NCI-H2227 (cell line): ENCODE measurements around the gene ABHD16A.

Experiments used
- DNase-seq: peaks from one replicate; lab custom pipeline; 2025; ENCODE audit not compliant: unreplicated experiment; lab: John Stamatoyannopoulos, UW

Gene ABHD16A

DNA sequence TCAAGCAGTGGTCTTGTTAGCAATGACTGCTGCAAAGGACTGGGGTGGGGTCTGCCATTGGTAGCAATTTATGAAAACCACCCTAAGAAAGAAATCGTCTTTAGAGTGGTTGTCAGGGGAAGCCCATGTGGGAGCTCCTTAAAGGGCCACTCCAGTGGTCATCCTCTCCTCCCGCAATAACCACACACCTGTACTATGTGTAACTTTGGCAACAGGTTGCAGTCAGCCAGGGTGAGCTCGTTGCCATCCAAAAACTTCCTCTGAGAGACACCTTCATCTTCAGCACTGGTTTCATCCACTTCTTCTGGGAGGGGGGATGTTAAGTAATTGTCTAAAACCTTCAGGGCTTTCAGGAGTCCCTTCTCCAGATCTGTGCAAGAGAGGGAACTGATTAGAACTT is 28.9 kb upstream of the ABHD16A start:
- no peak for DNase-seq

DNA sequence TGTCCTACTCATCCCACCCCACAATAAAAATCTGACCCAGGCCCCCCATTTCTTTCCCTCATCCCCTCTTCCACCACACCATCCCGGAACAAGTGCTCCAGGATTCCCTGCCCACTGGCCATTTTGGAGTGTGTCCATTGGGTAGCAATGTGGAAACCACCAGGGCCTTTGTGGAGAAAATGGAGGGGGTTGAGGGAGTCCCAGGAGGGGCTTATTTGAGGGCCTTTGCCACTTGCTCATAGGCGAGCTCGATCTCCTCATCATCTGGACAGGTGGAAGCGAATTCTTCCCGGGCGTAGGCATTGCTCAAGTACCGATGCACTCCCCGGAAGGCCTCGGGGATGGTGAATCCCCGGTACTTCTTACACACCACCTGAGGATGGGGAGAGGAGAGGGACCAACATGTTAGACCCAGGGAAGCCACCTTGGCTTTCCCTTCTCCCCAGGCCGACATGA is 27.5 kb upstream of the ABHD16A start:
- DNase-seq, result no peak

DNA sequence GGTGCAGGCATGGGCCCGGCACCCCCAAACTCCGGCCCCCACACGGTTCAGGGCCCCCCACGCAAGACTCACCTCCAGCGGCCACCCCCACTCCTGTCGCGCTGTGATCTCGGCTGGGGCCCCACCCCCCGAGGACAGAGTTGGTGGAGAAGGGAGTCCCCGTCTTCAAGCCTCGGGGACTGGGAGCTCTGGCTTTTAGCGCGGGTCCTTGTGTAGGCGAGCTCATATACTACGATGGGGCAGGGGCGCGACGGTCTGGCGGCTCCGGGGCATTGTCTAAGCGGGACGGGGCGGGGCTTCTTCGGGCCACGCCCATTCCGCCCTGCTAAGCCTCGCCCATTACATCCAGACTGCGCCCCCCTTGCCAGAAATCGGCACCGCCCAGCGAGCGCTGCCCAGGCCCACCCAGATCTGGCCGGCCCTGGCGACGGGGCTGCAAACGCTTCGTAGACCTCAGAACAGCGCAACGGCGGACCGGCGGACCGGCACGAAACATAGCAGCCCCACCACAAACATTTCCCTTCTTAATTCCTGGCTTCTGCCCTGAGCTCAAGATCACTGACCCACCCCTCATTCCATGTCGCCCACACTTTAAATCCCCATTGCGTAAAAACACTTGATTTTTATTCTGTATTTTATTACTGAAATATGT is 27.0 kb upstream of the ABHD16A start:
- DNase-seq, result peak; percentile 95

DNA sequence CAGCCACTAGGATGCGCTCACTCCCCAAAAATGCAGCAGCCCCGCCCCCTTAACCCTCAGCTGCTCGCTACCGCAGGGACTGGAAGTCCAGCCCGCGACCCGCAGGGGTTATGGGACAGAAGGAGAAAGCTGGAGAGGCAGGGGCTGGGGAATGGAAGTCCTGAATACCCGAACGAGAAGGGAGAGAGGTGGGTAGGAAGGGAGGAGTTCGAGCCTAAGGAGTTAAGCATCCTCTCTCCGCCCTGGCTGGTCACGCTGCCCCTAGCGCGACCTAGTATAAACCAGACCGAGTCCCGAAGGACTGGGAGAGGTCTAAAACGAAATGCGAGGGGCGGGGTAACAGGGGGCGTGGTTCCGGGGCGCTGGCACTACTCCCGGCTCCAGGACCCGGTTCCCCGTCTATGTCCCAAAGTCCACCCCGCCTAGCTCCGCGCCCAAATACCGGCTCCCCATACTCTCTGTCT is 26.4 kb upstream of the ABHD16A start:
- DNase-seq, result peak; percentile 87

DNA sequence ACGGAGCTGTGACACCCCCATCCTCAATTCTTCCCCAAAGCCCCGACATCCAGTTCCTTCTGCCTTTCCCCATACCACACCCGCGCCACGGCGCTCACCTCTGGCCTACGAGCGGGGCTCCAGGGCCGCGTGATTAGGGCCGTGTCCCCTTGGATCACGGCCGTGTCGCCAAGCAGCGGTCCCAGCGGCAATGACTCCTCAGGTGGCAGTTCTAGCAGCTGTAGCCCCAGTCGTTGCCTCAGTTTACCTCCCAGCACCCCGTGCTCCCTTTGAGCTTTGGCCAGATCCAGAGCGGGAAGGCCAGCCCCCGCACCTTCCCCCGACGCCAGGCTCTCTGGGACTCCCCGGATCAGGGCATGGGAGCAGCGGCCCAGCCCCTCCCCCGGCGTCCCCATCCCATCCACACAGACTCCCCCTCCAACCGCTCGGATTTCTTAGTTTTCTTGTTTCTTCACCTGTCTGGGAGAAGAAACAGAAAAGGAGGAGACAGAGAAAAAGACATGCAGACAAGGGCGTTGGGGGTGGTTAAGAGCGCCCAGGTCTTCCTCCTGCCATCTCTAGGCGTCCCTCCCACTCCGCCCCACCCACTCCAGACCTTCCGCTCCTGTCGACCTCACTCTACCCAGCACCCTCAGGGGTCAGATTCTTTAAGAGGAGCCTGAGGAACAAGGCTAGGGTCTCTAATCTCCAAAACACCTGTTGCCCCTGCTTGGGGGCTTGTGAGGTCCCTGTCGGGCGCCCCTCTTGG is 25.8 kb upstream of the ABHD16A start, which contains the start of gene DDAH2:
Gene DDAH2 (minus strand): TSS at position 533 of the 748 bp plus-strand sequence. CDS start 138 bp downstream, at position 395.
- DNase-seq, result no peak

DNA sequence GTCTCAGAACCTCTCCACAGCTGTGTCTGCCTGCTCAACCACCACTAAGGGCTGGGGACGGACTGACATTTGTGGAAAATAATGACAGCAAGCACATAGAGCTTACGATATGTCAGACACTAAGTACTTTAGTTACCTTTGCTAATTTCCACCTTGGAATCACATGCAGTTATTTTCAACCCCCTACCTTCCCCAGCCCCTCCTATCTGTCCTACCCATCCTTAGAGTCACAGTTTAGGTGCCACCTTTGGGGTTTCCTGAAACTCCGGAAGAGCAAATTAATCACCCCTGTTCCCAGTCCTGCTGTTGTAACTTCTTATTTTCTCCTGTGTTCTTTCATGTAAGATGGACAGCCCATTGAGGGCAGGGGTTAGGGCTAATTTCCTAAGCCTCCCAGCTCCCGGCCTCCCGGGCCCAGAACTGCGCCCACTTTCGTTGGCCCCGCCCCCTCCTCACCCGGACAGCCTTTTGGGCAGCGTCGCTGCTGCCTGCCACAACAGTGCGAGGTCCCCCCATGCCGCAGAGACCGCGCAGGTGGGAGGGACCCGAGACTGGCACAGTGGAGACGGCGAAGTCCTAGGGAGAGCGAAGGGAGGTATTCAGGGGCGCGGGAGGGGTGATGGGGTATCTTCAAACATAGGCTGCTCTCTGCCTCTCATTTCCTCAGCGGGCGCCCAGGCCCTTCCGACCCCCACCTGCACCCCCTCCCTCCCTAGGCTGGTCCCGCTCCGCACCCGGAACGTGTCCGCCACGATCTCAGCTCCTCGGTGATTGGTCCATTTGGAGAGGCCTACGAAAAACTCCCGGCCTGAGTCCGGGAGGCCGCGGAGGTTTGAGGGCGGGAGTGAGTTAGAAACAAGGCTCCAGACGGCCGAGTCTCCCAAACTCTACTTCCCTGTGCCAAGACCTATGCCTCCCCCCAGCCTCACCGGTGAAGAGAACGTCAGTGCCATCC is 24.9 kb upstream of the ABHD16A start:
- DNase-seq, result no peak

DNA sequence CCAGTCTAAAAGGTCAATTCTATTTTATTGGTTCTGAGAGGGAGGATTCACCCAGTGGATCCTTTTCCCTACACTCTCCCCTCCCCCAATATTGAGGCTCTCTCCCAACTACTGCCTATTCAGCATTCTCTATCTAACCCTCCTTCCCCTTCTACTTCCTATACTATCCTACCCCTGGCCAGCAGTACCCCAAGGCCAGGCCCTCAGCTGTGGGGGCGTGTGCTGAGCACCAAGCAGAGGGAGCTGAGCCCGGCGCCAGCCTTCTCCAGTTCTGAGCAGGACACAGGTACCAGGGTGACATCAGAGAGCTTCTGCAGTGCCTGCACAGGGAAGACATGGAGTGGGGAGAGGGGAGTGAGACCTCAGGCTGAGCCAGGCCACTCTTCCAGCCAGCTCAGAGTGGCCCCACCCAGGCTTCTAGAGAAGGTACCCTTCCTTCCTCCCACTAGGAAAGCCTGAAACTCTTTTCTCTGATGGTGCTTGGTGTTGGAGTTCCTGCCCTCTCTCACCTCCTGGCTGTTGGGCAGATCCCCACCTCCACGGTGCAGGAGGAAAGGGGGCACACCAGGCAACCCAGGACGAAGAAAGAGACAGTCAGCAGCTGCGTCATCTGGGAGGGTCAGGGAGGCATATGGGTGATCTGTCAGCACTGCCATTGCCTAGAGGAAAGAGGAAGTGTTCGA is 24.1 kb upstream of the ABHD16A start:
- DNase-seq, result no peak

DNA sequence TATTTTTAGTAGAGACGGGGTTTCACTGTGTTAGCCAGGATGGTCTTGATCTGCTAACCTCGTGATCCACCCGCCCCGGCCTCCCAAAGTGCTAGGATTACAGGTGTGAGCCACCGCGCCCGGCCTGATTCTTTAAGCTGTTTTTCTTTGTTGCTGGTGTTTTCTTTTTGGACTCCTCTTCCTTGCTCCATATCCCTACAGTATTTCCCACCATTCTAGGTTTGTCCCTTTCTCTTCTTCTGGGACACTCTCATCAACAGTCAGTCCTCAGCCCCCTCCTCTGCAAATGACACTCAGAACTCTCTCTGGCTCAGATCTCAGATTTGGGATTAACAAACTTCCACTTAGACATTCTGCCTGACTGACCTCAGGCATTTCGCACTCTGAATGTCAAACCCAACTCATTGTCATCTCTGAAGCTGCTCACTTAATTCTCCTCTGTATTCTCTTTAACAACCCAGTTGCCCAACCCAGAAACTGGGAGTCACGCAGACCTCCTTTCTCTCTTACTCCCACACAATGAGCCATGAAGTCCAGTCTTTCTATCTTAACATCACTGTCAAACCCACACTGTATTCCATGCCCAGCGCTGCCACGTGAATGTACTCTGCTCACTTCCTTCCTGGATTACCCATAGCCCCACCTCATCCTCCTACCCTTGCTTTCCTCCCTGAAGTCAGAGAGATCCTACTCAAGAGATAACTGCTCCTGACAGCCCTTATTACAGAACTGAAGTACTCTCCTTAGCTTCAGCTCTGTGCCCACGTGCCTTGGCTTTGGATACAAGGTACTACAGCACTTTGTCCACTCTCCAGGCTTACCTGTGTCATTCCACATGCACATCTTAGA is 22.6 kb upstream of the ABHD16A start:
- no peak for DNase-seq

DNA sequence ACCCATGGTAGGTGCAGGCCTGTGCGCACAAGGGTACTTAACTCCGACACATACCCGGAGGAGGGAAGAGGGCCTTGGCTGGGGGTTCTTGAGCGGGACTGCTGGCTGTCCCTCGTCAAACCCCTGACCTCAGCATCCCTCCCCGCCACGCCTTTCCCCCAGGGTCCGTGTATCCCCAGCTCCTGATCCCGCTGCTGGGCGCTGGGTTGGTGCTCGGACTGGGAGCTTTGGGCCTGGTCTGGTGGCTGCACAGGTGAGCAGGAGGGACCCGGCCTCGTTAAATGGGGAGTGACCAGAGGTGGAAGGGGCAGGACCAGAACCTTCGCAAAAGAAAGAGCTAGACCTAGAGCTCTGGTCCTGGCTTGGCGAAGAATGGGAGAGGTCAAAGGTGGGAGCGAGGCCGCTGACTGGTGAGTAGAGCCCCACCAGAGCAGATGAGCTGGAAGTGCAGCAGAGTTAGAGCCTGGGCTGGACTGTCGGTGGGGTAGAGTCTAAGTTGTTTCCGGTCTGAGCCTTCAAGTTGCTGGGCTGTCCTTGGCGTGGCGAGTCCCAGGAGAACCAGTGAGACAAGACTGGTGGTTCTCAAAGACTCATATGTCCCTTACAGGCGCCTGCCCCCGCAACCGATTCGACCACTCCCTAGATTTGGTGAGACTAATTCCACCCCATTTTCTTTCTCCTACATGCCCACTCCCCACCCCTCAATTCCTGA is 21.0 kb upstream of the ABHD16A start:
- DNase-seq, result no peak

DNA sequence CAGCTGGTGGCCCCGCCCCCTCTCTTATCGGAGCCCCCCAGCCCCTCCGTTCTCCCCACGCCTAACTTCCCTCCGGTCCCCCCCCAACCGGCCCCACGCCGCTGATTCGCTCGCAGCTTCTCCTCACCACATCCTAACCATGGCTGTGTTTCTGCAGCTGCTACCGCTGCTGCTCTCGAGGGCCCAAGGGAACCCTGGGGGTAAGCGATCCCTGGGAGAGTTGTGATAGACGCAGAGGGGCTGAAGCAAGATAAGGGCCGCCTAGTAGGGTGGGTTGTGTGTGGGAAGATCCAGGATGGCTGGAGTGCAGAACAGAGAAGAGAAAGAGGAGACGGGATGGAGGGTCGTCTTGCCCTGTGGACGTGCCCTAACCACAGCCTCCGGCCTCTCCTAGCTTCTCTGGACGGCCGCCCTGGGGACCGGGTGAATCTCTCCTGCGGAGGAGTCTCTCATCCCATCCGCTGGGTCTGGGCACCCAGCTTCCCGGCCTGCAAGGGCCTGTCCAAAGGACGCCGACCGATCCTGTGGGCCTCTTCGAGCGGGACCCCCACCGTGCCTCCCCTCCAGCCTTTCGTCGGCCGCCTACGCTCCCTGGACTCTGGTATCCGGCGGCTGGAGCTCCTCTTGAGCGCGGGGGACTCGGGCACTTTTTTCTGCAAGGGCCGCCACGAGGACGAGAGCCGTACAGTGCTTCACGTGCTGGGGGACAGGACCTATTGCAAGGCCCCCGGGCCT is 20.3 kb upstream of the ABHD16A start, which contains the start of gene MPIG6B:
Gene MPIG6B (plus strand): TSS at position 129 of the 735 bp plus-strand sequence. CDS start 11 bp downstream, at position 140.
- DNase-seq, result no peak

DNA sequence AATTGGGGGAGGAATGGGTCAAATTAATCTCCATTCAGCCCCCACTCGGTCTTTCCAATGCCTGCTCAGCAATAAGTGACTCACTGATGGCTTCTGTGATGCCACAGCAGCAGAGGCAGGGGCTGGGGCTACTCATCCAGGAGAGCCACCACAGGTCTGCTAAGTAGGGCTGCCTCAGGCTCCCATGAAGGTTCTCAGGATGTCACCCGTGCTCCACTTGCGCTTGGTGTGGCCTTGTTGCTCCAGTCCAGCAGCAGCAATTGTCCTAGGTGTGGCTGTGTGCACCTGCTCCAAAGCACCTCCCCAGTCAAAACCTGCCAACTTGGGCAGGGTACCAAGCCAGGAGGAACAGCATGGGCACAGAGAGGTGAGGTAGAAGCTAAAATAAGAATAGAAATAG is 19.0 kb upstream of the ABHD16A start:
- no peak for DNase-seq

DNA sequence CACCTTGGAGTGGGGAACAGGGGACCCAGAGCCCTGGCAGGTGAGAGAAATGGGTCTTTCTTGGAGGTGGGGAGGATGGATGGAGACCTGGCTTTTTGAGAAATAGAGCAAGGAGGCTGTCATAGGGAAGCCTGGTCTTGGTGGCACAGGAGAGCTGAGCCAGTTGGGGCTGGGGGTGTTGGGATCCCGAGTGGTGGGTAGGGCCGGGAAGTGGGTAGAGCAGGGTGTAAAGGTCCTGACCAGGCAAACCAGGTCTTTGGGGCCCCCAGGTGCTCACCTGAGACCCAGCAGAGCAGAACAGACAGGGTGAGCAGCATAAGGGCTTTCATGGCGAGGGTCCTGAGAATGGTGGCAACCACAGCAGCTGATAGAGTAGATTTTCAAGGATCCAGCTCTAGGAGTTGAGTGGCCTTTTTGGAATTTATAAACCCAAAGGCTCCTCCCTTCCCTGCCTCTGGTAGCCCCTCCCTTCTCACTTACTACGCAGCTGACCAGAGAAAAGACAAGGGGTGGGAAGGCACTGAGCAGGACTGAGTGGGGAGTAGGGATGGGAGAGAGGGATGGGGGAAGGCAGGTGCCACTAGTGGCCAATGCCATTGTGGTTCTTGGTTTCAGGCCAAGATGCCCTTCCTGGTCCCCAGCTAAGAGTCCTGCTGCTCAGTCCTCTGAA is 18.4 kb upstream of the ABHD16A start, which contains the start of gene LY6G6C:
Gene LY6G6C (minus strand): TSS at position 396 of the 670 bp plus-strand sequence. CDS start 67 bp downstream, at position 329.
- no peak for DNase-seq

DNA sequence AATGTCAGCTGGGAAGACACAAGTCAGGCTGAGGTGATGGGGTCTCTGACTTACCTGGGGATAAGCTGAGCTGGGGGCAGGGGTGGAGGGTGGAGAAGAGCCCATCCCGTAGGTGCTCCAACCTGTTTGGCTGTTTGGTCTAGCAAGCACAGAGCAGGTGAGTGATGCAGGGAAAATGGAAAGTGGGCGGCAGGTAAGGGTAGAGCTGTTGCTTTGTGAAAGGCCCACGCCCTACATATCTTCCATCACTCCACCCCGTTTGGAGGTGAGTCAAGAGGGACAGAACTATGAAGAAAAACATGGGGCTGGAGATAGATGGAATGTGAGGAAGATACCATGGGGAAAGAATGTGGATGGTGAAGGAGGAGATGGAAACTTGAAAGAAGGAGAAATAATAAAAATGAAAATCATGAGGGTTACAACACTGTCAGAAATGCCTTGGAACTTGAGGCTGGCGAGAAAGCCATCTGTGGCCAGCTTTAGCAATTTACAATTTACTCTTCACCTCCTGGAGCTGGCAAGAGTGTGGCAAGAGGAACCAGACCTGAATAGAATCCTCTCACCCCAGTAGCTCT is 17.2 kb upstream of the ABHD16A start:
- DNase-seq, result no peak

DNA sequence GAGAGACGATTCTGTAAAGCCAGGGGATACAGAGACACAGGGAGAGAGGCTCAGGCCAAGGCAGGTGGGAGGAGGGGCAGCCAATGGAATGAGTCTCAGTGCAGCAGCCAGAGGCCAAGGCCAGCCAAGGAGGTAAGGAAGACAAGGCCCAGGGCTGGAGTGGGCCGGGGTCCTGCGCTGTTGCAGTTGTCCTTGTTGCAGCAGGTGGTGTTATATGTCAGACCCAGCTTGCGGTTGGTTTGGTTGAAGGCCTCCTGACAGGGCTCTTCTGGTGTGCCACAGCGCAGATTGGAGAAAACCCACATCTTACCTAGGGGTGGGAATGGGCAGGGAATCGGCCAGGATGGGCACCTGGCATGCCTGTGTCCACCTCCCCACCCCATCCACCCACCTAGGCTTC is 15.9 kb upstream of the ABHD16A start:
- DNase-seq, result no peak

DNA sequence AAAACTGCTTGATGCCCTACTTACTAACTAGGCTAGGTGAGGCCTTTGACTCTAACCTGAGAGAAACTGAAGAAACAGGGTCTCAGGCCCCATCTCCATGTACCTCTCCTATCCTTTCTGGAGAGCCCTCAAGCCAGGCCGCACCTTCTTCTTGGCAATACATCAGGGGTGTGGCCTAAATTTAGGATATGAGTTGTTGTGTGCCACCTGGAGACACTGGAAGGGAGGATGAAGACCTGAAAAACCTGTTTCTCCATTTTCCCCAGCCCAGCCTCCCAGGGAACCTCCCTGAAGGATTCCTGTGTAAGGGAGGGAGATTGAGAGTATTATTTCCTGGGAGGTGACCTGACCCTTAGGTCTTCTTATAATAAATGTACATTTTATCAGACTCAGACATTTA is 15.1 kb upstream of the ABHD16A start:
- DNase-seq, result no peak

DNA sequence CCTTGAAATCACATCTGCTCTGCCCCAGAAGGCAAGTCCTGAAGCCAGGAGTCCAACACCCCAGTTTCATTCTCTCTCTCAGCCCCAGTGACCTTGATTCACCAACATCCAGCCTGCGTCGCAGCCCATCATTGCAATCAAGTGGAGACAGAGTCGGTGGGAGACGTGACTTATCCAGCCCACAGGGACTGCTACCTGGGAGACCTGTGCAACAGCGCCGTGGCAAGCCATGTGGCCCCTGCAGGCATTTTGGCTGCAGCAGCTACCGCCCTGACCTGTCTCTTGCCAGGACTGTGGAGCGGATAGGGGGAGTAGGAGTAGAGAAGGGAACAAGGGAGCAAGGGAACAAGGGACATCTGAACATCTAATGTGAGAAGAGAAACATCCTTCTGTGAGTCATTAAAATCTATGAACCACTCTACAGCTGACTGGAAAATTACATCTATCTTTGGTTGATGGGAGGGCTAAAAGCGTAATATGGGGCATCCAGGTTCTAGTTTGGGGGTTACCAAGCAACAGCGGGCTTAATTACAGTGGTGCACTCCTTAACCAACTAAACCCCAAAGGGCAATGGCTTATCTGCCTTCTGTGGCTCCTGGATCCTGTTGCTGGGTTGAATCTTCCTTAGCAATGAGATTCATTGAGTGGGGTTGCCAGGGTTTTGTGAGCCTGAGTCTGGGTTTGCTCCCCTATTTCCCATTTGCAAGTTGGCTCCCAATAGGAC is 14.5 kb upstream of the ABHD16A start:
- DNase-seq, result peak; percentile 29
